Peyer's patch (tissue), 4 donors: ENCODE results near the gene MAB21L4.

Source experiments
- POLR2A ChIP-seq, 2 donors: fragments of 450-650 bp; IDR thresholded peaks; one replicate each; pipeline ENCODE4 v1.5.1; 2017; ENCODE audit warnings: antibody characterized with exemption in 2 of 2, mild to moderate bottlenecking in 2 of 2, moderate library complexity in 2 of 2
- TF ChIP-seq, protein P1 (sequence below), 6 experiments: fragments of 450-650 bp in 4 of 6; fragments of 200-600 bp in 2 of 6; sonication (generic) in 1 of 6; IDR thresholded peaks; one replicate each; pipeline ENCODE4 v1.5.1; 2017 to 2019; ENCODE audit warnings: antibody characterized with exemption in 6 of 6, mild to moderate bottlenecking in 3 of 6, moderate library complexity in 1 of 6

DNA sequence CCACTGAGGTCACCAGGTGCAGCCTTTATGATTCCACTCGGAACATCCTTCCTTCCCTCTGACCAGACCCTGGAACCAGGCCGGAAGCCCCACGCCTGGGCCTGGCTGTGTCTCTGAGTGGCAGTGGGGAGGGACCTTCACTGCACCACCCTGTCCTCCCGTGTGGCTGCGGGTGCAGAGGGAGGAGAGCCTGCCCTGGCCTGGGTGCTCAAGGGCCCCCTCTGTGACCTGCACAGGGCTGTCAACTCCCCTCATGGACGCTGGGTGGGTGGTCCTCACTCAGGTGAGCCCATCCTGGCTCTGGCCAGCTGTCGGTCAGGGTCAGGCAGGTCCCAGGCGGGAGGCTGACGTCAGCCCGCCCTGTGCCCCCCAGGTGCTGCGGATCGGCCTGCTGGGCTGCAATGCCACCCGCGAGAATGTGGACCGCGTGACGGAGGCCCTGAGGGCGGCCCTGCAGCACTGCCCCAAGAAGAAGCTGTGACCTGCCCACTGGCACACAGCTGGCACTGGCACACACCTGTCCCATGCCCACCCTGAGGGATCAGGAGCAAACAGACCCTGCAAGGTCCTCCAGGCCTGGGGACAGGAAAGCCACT, 17.5 kb downstream of the MAB21L4 start:
- TF ChIP-seq, protein P1, sequence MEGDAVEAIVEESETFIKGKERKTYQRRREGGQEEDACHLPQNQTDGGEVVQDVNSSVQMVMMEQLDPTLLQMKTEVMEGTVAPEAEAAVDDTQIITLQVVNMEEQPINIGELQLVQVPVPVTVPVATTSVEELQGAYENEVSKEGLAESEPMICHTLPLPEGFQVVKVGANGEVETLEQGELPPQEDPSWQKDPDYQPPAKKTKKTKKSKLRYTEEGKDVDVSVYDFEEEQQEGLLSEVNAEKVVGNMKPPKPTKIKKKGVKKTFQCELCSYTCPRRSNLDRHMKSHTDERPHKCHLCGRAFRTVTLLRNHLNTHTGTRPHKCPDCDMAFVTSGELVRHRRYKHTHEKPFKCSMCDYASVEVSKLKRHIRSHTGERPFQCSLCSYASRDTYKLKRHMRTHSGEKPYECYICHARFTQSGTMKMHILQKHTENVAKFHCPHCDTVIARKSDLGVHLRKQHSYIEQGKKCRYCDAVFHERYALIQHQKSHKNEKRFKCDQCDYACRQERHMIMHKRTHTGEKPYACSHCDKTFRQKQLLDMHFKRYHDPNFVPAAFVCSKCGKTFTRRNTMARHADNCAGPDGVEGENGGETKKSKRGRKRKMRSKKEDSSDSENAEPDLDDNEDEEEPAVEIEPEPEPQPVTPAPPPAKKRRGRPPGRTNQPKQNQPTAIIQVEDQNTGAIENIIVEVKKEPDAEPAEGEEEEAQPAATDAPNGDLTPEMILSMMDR (IDR thresholded peaks at IDR 0.05): no peak
- no peak for TF ChIP-seq POLR2A (IDR thresholded peaks at IDR 0.05)
